LNCAP (cell line): ENCODE results near the gene WDFY2.

ENCODE experiments used
- TF ChIP-seq, protein P1 (sequence below): fragments of 450-650 bp; IDR thresholded peaks from 2 replicates; pipeline ENCODE4 v1.5.1; 2017; ENCODE audit warnings: mild to moderate bottlenecking

Gene WDFY2

GRCh38 chr13:51815848-51816247, 231.6 kb downstream of the WDFY2 start:
- TF ChIP-seq, protein P1, sequence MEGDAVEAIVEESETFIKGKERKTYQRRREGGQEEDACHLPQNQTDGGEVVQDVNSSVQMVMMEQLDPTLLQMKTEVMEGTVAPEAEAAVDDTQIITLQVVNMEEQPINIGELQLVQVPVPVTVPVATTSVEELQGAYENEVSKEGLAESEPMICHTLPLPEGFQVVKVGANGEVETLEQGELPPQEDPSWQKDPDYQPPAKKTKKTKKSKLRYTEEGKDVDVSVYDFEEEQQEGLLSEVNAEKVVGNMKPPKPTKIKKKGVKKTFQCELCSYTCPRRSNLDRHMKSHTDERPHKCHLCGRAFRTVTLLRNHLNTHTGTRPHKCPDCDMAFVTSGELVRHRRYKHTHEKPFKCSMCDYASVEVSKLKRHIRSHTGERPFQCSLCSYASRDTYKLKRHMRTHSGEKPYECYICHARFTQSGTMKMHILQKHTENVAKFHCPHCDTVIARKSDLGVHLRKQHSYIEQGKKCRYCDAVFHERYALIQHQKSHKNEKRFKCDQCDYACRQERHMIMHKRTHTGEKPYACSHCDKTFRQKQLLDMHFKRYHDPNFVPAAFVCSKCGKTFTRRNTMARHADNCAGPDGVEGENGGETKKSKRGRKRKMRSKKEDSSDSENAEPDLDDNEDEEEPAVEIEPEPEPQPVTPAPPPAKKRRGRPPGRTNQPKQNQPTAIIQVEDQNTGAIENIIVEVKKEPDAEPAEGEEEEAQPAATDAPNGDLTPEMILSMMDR = no peak

GRCh38 chr13:51816604-51817249, 232.5 kb downstream of the WDFY2 start:
- TF ChIP-seq, protein P1 = no peak
